GM03348 (cell line): ENCODE measurements around the gene PIAS4.
"Not testable (repeated sequence)": the region's sequence is repeated elsewhere in the genome, so short reads cannot be mapped to it uniquely, and the experiment has no call there.

ENCODE experiments used
- DNase-seq: peaks from one replicate; pipeline ENCODE4 v3.0.0; 2012; ENCODE audit warnings: low spot score

The PIAS4 gene

GRCh38 chr19:3998667-3999412 lies 8.7 kb upstream of the PIAS4 start:
- not testable (repeated sequence) for DNase-seq

- DNase-seq = not testable (repeated sequence)
Measured at GRCh38 chr19:4000798-4001197, 6.7 kb upstream of the PIAS4 start.

- DNase-seq = not testable (repeated sequence)
Measured at GRCh38 chr19:4005436-4005835, 2.1 kb upstream of the PIAS4 start.

GRCh38 chr19:4007836-4008539 lies 452 bp downstream of the PIAS4 start:
- peak; percentile 61 for DNase-seq

- DNase-seq = no peak
Measured at GRCh38 chr19:4009990-4010807, 2.7 kb downstream of the PIAS4 start.

GRCh38 chr19:4010808-4011110 lies 3.2 kb downstream of the PIAS4 start:
- no peak for DNase-seq

- not testable (repeated sequence) for DNase-seq
Measured at GRCh38 chr19:4011430-4011829, 3.9 kb downstream of the PIAS4 start.

- no peak for DNase-seq
Measured at GRCh38 chr19:4012092-4012974, 4.8 kb downstream of the PIAS4 start.

- DNase-seq = no peak
Measured at GRCh38 chr19:4012975-4013634, 5.6 kb downstream of the PIAS4 start.

- DNase-seq = no peak
Measured at GRCh38 chr19:4013886-4014540, 6.5 kb downstream of the PIAS4 start.

GRCh38 chr19:4014541-4015491 lies 7.3 kb downstream of the PIAS4 start:
- no peak for DNase-seq

- no peak for DNase-seq
Measured at GRCh38 chr19:4015705-4016402, 8.3 kb downstream of the PIAS4 start.

- no peak for DNase-seq
Measured at GRCh38 chr19:4016486-4016885, 8.9 kb downstream of the PIAS4 start.

GRCh38 chr19:4016903-4017638 lies 9.5 kb downstream of the PIAS4 start:
- no peak for DNase-seq

- no peak for DNase-seq
Measured at GRCh38 chr19:4018140-4018613, 10.6 kb downstream of the PIAS4 start.

GRCh38 chr19:4018775-4019504 lies 11.4 kb downstream of the PIAS4 start:
- DNase-seq = no peak

GRCh38 chr19:4019578-4019977 lies 12.0 kb downstream of the PIAS4 start:
- no peak for DNase-seq
